ENCODE data around the gene PON3. TPM values are rescaled to one million over a fixed set of nuclear protein-coding genes. Genes with fewer than 3 reads are reported as not detected.

PON3 gene
- total RNA-seq, 8 experiments from 2014 or later = 0.17 to 1.6 (median 1.3) TPM; not detected in 5

- H3K4me1 ChIP-seq (replicated peaks in 1 of 2) = no peaks in the 10 kb centered on the region
- WGBS, 10 experiments = 13 to 86% (median 82%) methylated on average over 1 of the region's 1 CpG; no CpG with 5 or more reads in 4 of the 10 experiments
- no peak overlapping the region for H3K27ac ChIP-seq
- in situ Hi-C loops (cut with MboI; ENCODE audit: low pct_unique_long_range_greater_than_20kb in 2 of 9, low sequenced_read_pairs in 9 of 9, unreplicated experiment in 9 of 9) = loop anchor here in 1 of 9 experiments (10.0 kb wide), 1 partner anchor 107 kb away; no protein-coding TSS in a partner anchor
- H3K4me3 ChIP-seq = no peak overlapping the region
- no peak for ATAC-seq (replicated peaks in 6 of 8)
Observed at GRCh38 chr7:95367606-95368005, 28.6 kb downstream of the PON3 start.

GRCh38 chr7:95365151-95365550, 31.0 kb downstream of the PON3 start:
- Histone ChIP-seq H3K4me1 (replicated peaks in 1 of 2) (no peaks in the 10 kb centered on the region), H3K4me3 (no peak overlapping the region), H3K27ac (no peak overlapping the region)
- in situ Hi-C loops (cut with MboI; ENCODE audit: low pct_unique_long_range_greater_than_20kb in 2 of 9, low sequenced_read_pairs in 9 of 9, unreplicated experiment in 9 of 9) = loop anchor here in 1 of 9 experiments (10.0 kb wide), 1 partner anchor 110 kb away; no protein-coding TSS in a partner anchor
- ATAC-seq (replicated peaks in 6 of 8) = no peak
- 86 to 100% (median 100%) methylated on average over 1 of the region's 1 CpG; no CpG with 5 or more reads in 5 of the 10 experiments for WGBS, 10 experiments

- in situ Hi-C loops (cut with MboI; ENCODE audit: low pct_unique_long_range_greater_than_20kb in 2 of 9, low sequenced_read_pairs in 9 of 9, unreplicated experiment in 9 of 9) = no loop called here
- no peak overlapping the region for H3K4me3 ChIP-seq
- H3K27ac ChIP-seq = no peak overlapping the region
- no peak for ATAC-seq (replicated peaks in 6 of 8)
- no peaks in the 10 kb centered on the region for H3K4me1 ChIP-seq (replicated peaks in 1 of 2)
- 0 to 83% (median 42%) methylated on average over 1 to 3 of the region's 3 CpGs; no CpG with 5 or more reads in 3 of the 10 experiments for WGBS, 10 experiments
Observed at GRCh38 chr7:95357623-95358022, 38.6 kb downstream of the PON3 start.

- in situ Hi-C loops (cut with MboI; ENCODE audit: low pct_unique_long_range_greater_than_20kb in 2 of 9, low sequenced_read_pairs in 9 of 9, unreplicated experiment in 9 of 9) = no loop called here
- Histone ChIP-seq H3K4me1 (replicated peaks in 1 of 2) (no peaks in the 10 kb centered on the region), H3K27ac (no peak overlapping the region), H3K4me3 (no peak overlapping the region)
- 0 to 67% (median 39%) methylated on average over 1 to 4 of the region's 4 CpGs; no CpG with 5 or more reads in 2 of the 10 experiments for WGBS, 10 experiments
- ATAC-seq (replicated peaks in 6 of 8) = peak in 4 of 8 experiments; percentile 50 to 99 (median 91)
Observed at GRCh38 chr7:95342642-95343307, 53.4 kb downstream of the PON3 start.

- Histone ChIP-seq H3K4me3 (no peak overlapping the region), H3K4me1 (replicated peaks in 1 of 2) (no peaks in the 10 kb centered on the region), H3K27ac (no peak overlapping the region)
- ATAC-seq (replicated peaks in 6 of 8) = no peak
- 38 to 100% (median 90%) methylated on average over 1 to 3 of the region's 3 CpGs; no CpG with 5 or more reads in 4 of the 10 experiments for WGBS, 10 experiments
- in situ Hi-C loops (cut with MboI; ENCODE audit: low pct_unique_long_range_greater_than_20kb in 2 of 9, low sequenced_read_pairs in 9 of 9, unreplicated experiment in 9 of 9) = no loop called here
Observed at GRCh38 chr7:95342029-95342428, 54.1 kb downstream of the PON3 start.

GRCh38 chr7:95340491-95340890, 55.7 kb downstream of the PON3 start:
- H3K4me3 ChIP-seq = no peak overlapping the region
- WGBS, 10 experiments = 71 to 100% (median 82%) methylated on average over 1 to 2 of the region's 2 CpGs; no CpG with 5 or more reads in 4 of the 10 experiments
- in situ Hi-C loops (cut with MboI; ENCODE audit: low pct_unique_long_range_greater_than_20kb in 2 of 9, low sequenced_read_pairs in 9 of 9, unreplicated experiment in 9 of 9) = no loop called here
- no peak for ATAC-seq (replicated peaks in 6 of 8)
- H3K4me1 ChIP-seq (replicated peaks in 1 of 2) = no peaks in the 10 kb centered on the region
- H3K27ac ChIP-seq = no peak overlapping the region

GRCh38 chr7:95338832-95339231, 57.3 kb downstream of the PON3 start:
- ATAC-seq (replicated peaks in 6 of 8) = no peak
- no peaks in the 10 kb centered on the region for H3K4me1 ChIP-seq (replicated peaks in 1 of 2)
- no peak overlapping the region for H3K27ac ChIP-seq
- no peak overlapping the region for H3K4me3 ChIP-seq
- WGBS, 10 experiments = 35 to 100% (median 81%) methylated on average over 1 to 3 of the region's 3 CpGs; no CpG with 5 or more reads in 1 of the 10 experiments
- in situ Hi-C loops (cut with MboI; ENCODE audit: low pct_unique_long_range_greater_than_20kb in 2 of 9, low sequenced_read_pairs in 9 of 9, unreplicated experiment in 9 of 9) = no loop called here

- Histone ChIP-seq H3K4me3 (no peak overlapping the region), H3K27ac (no peak overlapping the region), H3K4me1 (replicated peaks in 1 of 2) (no peaks in the 10 kb centered on the region)
- in situ Hi-C loops (cut with MboI; ENCODE audit: low pct_unique_long_range_greater_than_20kb in 2 of 9, low sequenced_read_pairs in 9 of 9, unreplicated experiment in 9 of 9) = no loop called here
- peak in 3 of 8 experiments; percentile 93 to 96 (median 93) for ATAC-seq (replicated peaks in 6 of 8)
Observed at GRCh38 chr7:95335093-95335492, 61.1 kb downstream of the PON3 start.

- Histone ChIP-seq H3K4me1 (replicated peaks in 1 of 2) (no peaks in the 10 kb centered on the region), H3K4me3 (no peak overlapping the region), H3K27ac (no peak overlapping the region)
- in situ Hi-C loops (cut with MboI; ENCODE audit: low pct_unique_long_range_greater_than_20kb in 2 of 9, low sequenced_read_pairs in 9 of 9, unreplicated experiment in 9 of 9) = no loop called here
- ATAC-seq (replicated peaks in 6 of 8) = peak in 1 of 8 experiments; percentile 12
Observed at GRCh38 chr7:95334447-95334846, 61.7 kb downstream of the PON3 start.

- Histone ChIP-seq H3K4me1 (replicated peaks in 1 of 2) (no peaks in the 10 kb centered on the region), H3K4me3 (no peak overlapping the region), H3K27ac (no peak overlapping the region)
- peak in 1 of 8 experiments; percentile 11 for ATAC-seq (replicated peaks in 6 of 8)
- 7 to 100% (median 100%) methylated on average over 1 of the region's 1 CpG for WGBS, 10 experiments
- in situ Hi-C loops (cut with MboI; ENCODE audit: low pct_unique_long_range_greater_than_20kb in 2 of 9, low sequenced_read_pairs in 9 of 9, unreplicated experiment in 9 of 9) = no loop called here
Observed at GRCh38 chr7:95330961-95331337, 65.2 kb downstream of the PON3 start.

GRCh38 chr7:95330204-95330960, 65.8 kb downstream of the PON3 start:
- in situ Hi-C loops (cut with MboI; ENCODE audit: low pct_unique_long_range_greater_than_20kb in 2 of 9, low sequenced_read_pairs in 9 of 9, unreplicated experiment in 9 of 9) = no loop called here
- Histone ChIP-seq H3K4me3 (no peak overlapping the region), H3K4me1 (replicated peaks in 1 of 2) (no peaks in the 10 kb centered on the region), H3K27ac (no peak overlapping the region)
- 12 to 100% (median 75%) methylated on average over 1 to 4 of the region's 4 CpGs for WGBS, 10 experiments
- ATAC-seq (replicated peaks in 6 of 8) = peak in 2 of 8 experiments; percentile 8 to 22

GRCh38 chr7:95327356-95327755, 68.8 kb downstream of the PON3 start:
- in situ Hi-C loops (cut with MboI; ENCODE audit: low pct_unique_long_range_greater_than_20kb in 2 of 9, low sequenced_read_pairs in 9 of 9, unreplicated experiment in 9 of 9) = no loop called here
- H3K27ac ChIP-seq = no peak overlapping the region
- WGBS, 10 experiments = 42 to 96% (median 80%) methylated on average over 2 to 3 of the region's 3 CpGs; no CpG with 5 or more reads in 2 of the 10 experiments
- H3K4me3 ChIP-seq = no peak overlapping the region
- H3K4me1 ChIP-seq (replicated peaks in 1 of 2) = no peaks in the 10 kb centered on the region
- ATAC-seq (replicated peaks in 6 of 8) = no peak

GRCh38 chr7:95324431-95324830, 71.7 kb downstream of the PON3 start, which contains the start of gene PON1:
Gene PON1, minus strand, starts transcription at chr7:95324532. Its CDS starts 57 bp downstream, at chr7:95324475.
- H3K27ac ChIP-seq = no peak within 1 kb of the TSS
- no peak within 1 kb of the TSS for H3K4me3 ChIP-seq
- no peak for ATAC-seq (replicated peaks in 6 of 8)
- no peaks in the 10 kb centered on the region for H3K4me1 ChIP-seq (replicated peaks in 1 of 2)
- in situ Hi-C loops (cut with MboI; ENCODE audit: low pct_unique_long_range_greater_than_20kb in 2 of 9, low sequenced_read_pairs in 9 of 9, unreplicated experiment in 9 of 9) = no loop called here
- WGBS, 10 experiments = 30 to 50% (median 43%) methylated on average over 1 to 8 of the region's 20 CpGs; no CpG with 5 or more reads in 6 of the 10 experiments

Measured in motor neuron (in vitro differentiated cells).